HepG2 (cell line): ENCODE measurements around the gene GNB1. TPM values are rescaled to one million over a fixed set of nuclear protein-coding genes. Genes with fewer than 3 reads are reported as not detected.

ENCODE experiments used
- ATAC-seq: fragments of 200-7000 bp; cut with Tn5 transposase; 3 replicates; pipeline ENCODE4 v1.9.1; 2020; ENCODE audit warnings: mild to moderate bottlenecking, moderate library complexity
- BruUV-seq: library from RNA; stranded (reverse); fragments of 400-500 nt; replicated peaks from 2 replicates; lab custom pipeline; 2021; lab: Mats Ljungman, UMichigan
- CTCF ChIA-PET: fragments of 300-600 bp; formaldehyde crosslinking; extraction: SDS; loops from one replicate; lab custom pipeline; 2021; ENCODE audit warnings: low total read pairs, inconsistent platforms, low intra/inter-chr PET ratio; lab: Yijun Ruan, JAX
- POLR2A ChIA-PET: fragments of 350-600 bp; sonication (Branson Sonifier 250); formaldehyde crosslinking; loops from one replicate; lab custom pipeline; 2020; ENCODE audit warnings: antibody characterized with exemption, inconsistent platforms; lab: Yijun Ruan, JAX
- DNase-seq: peaks from one replicate; pipeline ENCODE4 v3.0.0-alpha.2; 2015; ENCODE audit warnings: low spot score
- FAIRE-seq: peaks from 3 replicates; lab custom pipeline; 2011; peaks lifted over from hg19 to GRCh38; lab: Jason Lieb, UNC
- H2AFZ ChIP-seq: one replicate; pipeline ENCODE4 v1.6.1; 2011; ENCODE audit warnings: low read length, inconsistent platforms
- H3K27ac ChIP-seq: fragments of 300-600 bp; 3 replicates; pipeline ENCODE4 v1.8.0; 2011; ENCODE audit warnings: mixed run types, mild to moderate bottlenecking, mixed read lengths, low read length, inconsistent platforms; ENCODE audit not compliant: insufficient read depth; ENCODE audit errors: extremely low read length
- H3K27me3 ChIP-seq, 2 experiments: fragments of 200-600 bp in 1 of 2; 2 replicates in 1 of 2; 3 replicates in 1 of 2; pipeline versions ENCODE4 v1.6.0 to v1.8.0; 2011; ENCODE audit warnings: low read length in 2 of 2, mild to moderate bottlenecking in 2 of 2, moderate library complexity in 2 of 2, inconsistent platforms in 1 of 2; ENCODE audit not compliant: insufficient read depth in 2 of 2, control insufficient read depth in 1 of 2
- H3K36me3 ChIP-seq, 2 experiments: fragments of 200-600 bp in 1 of 2; replicated peaks in 1 of 2; 2 replicates in 1 of 2; 3 replicates in 1 of 2; pipeline versions ENCODE4 v1.5.1 to v1.8.0; 2011; ENCODE audit warnings: low read length in 2 of 2, inconsistent platforms in 1 of 2; ENCODE audit not compliant: insufficient read depth in 2 of 2, control insufficient read depth in 1 of 2
- H3K4me1 ChIP-seq: 2 replicates; pipeline ENCODE4 v1.5.1; 2012; ENCODE audit warnings: low read length, inconsistent platforms; ENCODE audit not compliant: insufficient read depth
- H3K4me2 ChIP-seq: 2 replicates; pipeline ENCODE4 v1.6.0; 2011; ENCODE audit warnings: low read depth, low read length, inconsistent platforms
- H3K4me3 ChIP-seq, 3 experiments: fragments of 200-600 bp in 1 of 3; sonication (generic), shearing (Covaris generic) in 1 of 3; replicated peaks in 1 of 3; 2 replicates each; pipeline ENCODE4 v1.5.1; 2011 to 2016; ENCODE audit warnings: low read length in 3 of 3, inconsistent platforms in 2 of 3, low read depth in 2 of 3, mild to moderate bottlenecking in 2 of 3, control low read depth in 1 of 3, mixed read lengths in 1 of 3; ENCODE audit not compliant: insufficient read depth in 1 of 3
- H3K79me2 ChIP-seq: one replicate; pipeline ENCODE4 v1.6.1; 2011; ENCODE audit warnings: low read length, inconsistent platforms; ENCODE audit not compliant: insufficient read depth
- H3K9ac ChIP-seq: 2 replicates; pipeline ENCODE4 v1.6.0; 2011; ENCODE audit warnings: mild to moderate bottlenecking, low read depth, low read length, inconsistent platforms; ENCODE audit not compliant: insufficient read depth
- H3K9me3 ChIP-seq: 2 replicates; pipeline ENCODE4 v1.5.1; 2012; ENCODE audit warnings: mild to moderate bottlenecking, low read length
- H4K20me1 ChIP-seq: 2 replicates; pipeline ENCODE4 v1.6.0; 2011; ENCODE audit warnings: inconsistent platforms, mild to moderate bottlenecking, low read length, moderate library complexity; ENCODE audit not compliant: insufficient read depth
- CREBL2 ChIP-seq: sonication (generic); formaldehyde crosslinking; IDR thresholded peaks from 2 replicates; pipeline ENCODE4 v1.8.1; 2023; ENCODE audit warnings: missing genetic modification reagents, mild to moderate bottlenecking, borderline replicate concordance
- ELK4 ChIP-seq: sonication (generic); formaldehyde crosslinking; IDR thresholded peaks from 2 replicates; pipeline ENCODE4 v1.9.0; 2021; ENCODE audit warnings: missing genetic modification reagents, borderline replicate concordance
- PTBP1 ChIP-seq: fragments of 200-400 bp; formaldehyde crosslinking; IDR thresholded peaks from 2 replicates; pipeline ENCODE4 v1.6.1; 2018; ENCODE audit warnings: low read length, low read depth; ENCODE audit not compliant: poor library complexity, severe bottlenecking
- RXRB ChIP-seq: IDR thresholded peaks from 2 replicates; pipeline ENCODE4 v1.6.1; 2016; ENCODE audit warnings: borderline replicate concordance, missing genetic modification reagents, missing compliant biosample characterization
- SMAD9 ChIP-seq: sonication (generic); formaldehyde crosslinking; IDR thresholded peaks from 2 replicates; pipeline ENCODE4 v1.5.1; 2020; ENCODE audit warnings: mild to moderate bottlenecking, missing genetic modification reagents
- TEAD3 ChIP-seq: optimal IDR thresholded peaks from 2 replicates; pipeline ENCODE3; 2016; ENCODE audit warnings: borderline replicate concordance
- WIZ ChIP-seq: sonication (generic); formaldehyde crosslinking; IDR thresholded peaks from 2 replicates; pipeline ENCODE4 v1.5.1; 2020; ENCODE audit warnings: mild to moderate bottlenecking, missing genetic modification reagents
- ZBTB2 ChIP-seq: sonication (generic); formaldehyde crosslinking; IDR thresholded peaks from 2 replicates; pipeline ENCODE4 v1.8.0; 2022; ENCODE audit warnings: low read depth, missing genetic modification reagents
- ZBTB39 ChIP-seq: sonication (generic); formaldehyde crosslinking; IDR thresholded peaks from 2 replicates; pipeline ENCODE4 v1.5.0; 2020; ENCODE audit warnings: missing genetic modification reagents
- ZFX ChIP-seq: sonication (generic); formaldehyde crosslinking; IDR thresholded peaks from 2 replicates; pipeline ENCODE4 v1.4.0; 2020; ENCODE audit warnings: mild to moderate bottlenecking, low read depth, missing genetic modification reagents, moderate library complexity
- ZIK1 ChIP-seq: sonication (generic); formaldehyde crosslinking; IDR thresholded peaks from 2 replicates; pipeline ENCODE4 v1.5.0; 2020; ENCODE audit warnings: mild to moderate bottlenecking, low read depth, missing genetic modification reagents, borderline replicate concordance
- ZKSCAN1 ChIP-seq: fragments of 150-350 bp; IDR thresholded peaks from 2 replicates; pipeline ENCODE4 v1.6.1; 2014; ENCODE audit warnings: low read length
- ZMAT5 ChIP-seq: sonication (generic); formaldehyde crosslinking; IDR thresholded peaks from 2 replicates; pipeline ENCODE4 v1.5.0; 2020; ENCODE audit warnings: mild to moderate bottlenecking, low read depth, missing genetic modification reagents, borderline replicate concordance
- ZNF275 ChIP-seq: sonication (generic); formaldehyde crosslinking; IDR thresholded peaks from 2 replicates; pipeline ENCODE4 v1.8.0; 2022; ENCODE audit warnings: missing genetic modification reagents, mild to moderate bottlenecking, inconsistent platforms, borderline replicate concordance
- ZNF33B ChIP-seq: sonication (generic); formaldehyde crosslinking; IDR thresholded peaks from 2 replicates; pipeline ENCODE4 v1.5.1; 2020; ENCODE audit warnings: mild to moderate bottlenecking, missing genetic modification reagents
- ZNF577 ChIP-seq: sonication (generic); formaldehyde crosslinking; IDR thresholded peaks from 2 replicates; pipeline ENCODE4 v1.4.0; 2020; ENCODE audit warnings: mild to moderate bottlenecking, low read depth, missing genetic modification reagents, borderline replicate concordance
- ZNF720 ChIP-seq: sonication (generic); formaldehyde crosslinking; IDR thresholded peaks from 2 replicates; pipeline ENCODE4 v1.4.0; 2020; ENCODE audit warnings: missing genetic modification reagents
- ZNF83 ChIP-seq: sonication (generic); formaldehyde crosslinking; IDR thresholded peaks from 2 replicates; pipeline ENCODE4 v1.4.0; 2020; ENCODE audit warnings: missing genetic modification reagents, mild to moderate bottlenecking, borderline replicate concordance
- WGBS: methylation state at CpG from one replicate; pipeline ENCODE4 v1.1.6; 2017; ENCODE audit warnings: low lambda C conversion rate; 5-methylcytosine and 5-hydroxymethylcytosine counted together
- in situ Hi-C: cut with HindIII; loops from 2 replicates; pipeline ENCODE4 v1.10.0; 2017; ENCODE audit warnings: low pct_unique_long_range_greater_than_20kb; ENCODE audit not compliant: extremely low pct_ligation_motif_present
- intact Hi-C: fragments of 100-400 bp; cut with micrococcal nuclease; formaldehyde crosslinking; loops from one replicate; pipeline ENCODE4 v1.10.0; 2022; ENCODE audit not compliant: unreplicated experiment
- polyA plus RNA-seq, 8 experiments: library from polyadenylated mRNA; depleted of rRNA in 3 of 8; stranded (reverse) in 7 of 8; unstranded in 1 of 8; fragments of >200 nt; fragmentation: Illumina TruSeq in 4 of 8; extraction: Trizol in 4 of 8; gene quantifications; 2 replicates each; pipeline versions ENCODE4 v1.2.1 to v1.2.3, GENCODE V29; 2011 to 2016; ENCODE audit warnings: low read depth in 4 of 8, missing spikeins in 1 of 8, mixed read lengths in 1 of 8; ENCODE audit not compliant: insufficient read depth in 1 of 8
- total RNA-seq, 5 experiments: library from RNA; depleted of rRNA; stranded (reverse); fragments of >200 nt; fragmentation: Illumina TruSeq; extraction: Trizol; gene quantifications; 2 replicates each; pipeline ENCODE4 v1.2.3, GENCODE V29; 2016; ENCODE audit warnings: low read depth in 1 of 5

GNB1 gene
- total and polyA plus RNA-seq, 2 of the 13 experiments (the other 11 are each of a cell fraction or from before 2014, with no cell fraction given), result 66.2 to 327 TPM

GRCh38 chr1:1862905-1863547 is 27.9 kb downstream of the GNB1 start:
- ATAC-seq (peak; percentile 43), DNase-seq (no peak), FAIRE-seq (no peak)
- Histone ChIP-seq H4K20me1 (peaks cover 75% of the 10 kb centered on the region), H3K9ac (no peak overlapping the region), H3K27me3 (no peaks in the 10 kb centered on the region), H3K36me3 (no peaks in the 10 kb centered on the region; a peak in 2 of 5 replicates), H3K27ac (peak overlapping the region; percentile 45), H3K4me3 (no peak overlapping the region), H3K9me3 (no peaks in the 10 kb centered on the region), H3K79me2 (peaks cover 91% of the 10 kb centered on the region), H3K4me1 (peaks cover 74% of the 10 kb centered on the region), H2AFZ (no peak overlapping the region), H3K4me2 (no peak overlapping the region)
- POLR2A ChIA-PET, result no interaction called here
- BruUV-seq, result no TSS peak
- in situ Hi-C loops (no loop called here), intact Hi-C loops (no loop called here)
- CTCF ChIA-PET, result no interaction called here
- WGBS, result 55% methylated on average over 6 of the region's 6 CpGs
- TF ChIP-seq SMAD9 (CRISPR knock-in tag) (no peak), WIZ (CRISPR knock-in tag) (no peak), CREBL2 (CRISPR knock-in tag) (no peak), ZBTB2 (CRISPR knock-in tag) (no peak), ZNF83 (CRISPR knock-in tag) (no peak), ZMAT5 (CRISPR knock-in tag) (no peak), ZNF33B (CRISPR knock-in tag) (no peak), ELK4 (CRISPR knock-in tag) (no peak), ZNF720 (no peak), ZIK1 (CRISPR knock-in tag) (no peak), PTBP1 (no peak), TEAD3 (peak; percentile 28), ZNF275 (CRISPR knock-in tag) (no peak), ZNF577 (CRISPR knock-in tag) (no peak), ZBTB39 (CRISPR knock-in tag) (no peak), ZKSCAN1 (no peak), RXRB (no peak), ZFX (CRISPR knock-in tag) (0 out of 2 replicates have a peak, but pooled peaks have one; percentile 15)
